22Rv1 (cell line): ENCODE data around the gene DRICH1.

ENCODE experiments used
- H3K27ac ChIP-seq: fragments of 450-650 bp; 2 replicates; pipeline ENCODE4 v1.5.1; 2017
- CTCF ChIP-seq: fragments of 450-650 bp; IDR thresholded peaks from 2 replicates; pipeline ENCODE4 v1.5.1; 2017; ENCODE audit warnings: mild to moderate bottlenecking
- ZFX ChIP-seq: fragments of 450-650 bp; IDR thresholded peaks from 2 replicates; pipeline ENCODE4 v1.6.1; 2017; ENCODE audit warnings: antibody characterized with exemption, borderline replicate concordance

DRICH1 gene

GRCh38 chr22:23570681-23571080 is 61.4 kb downstream of the DRICH1 start:
- TF ChIP-seq CTCF (no peak), ZFX (no peak)
- H3K27ac ChIP-seq, result no peak overlapping the region

DNA sequence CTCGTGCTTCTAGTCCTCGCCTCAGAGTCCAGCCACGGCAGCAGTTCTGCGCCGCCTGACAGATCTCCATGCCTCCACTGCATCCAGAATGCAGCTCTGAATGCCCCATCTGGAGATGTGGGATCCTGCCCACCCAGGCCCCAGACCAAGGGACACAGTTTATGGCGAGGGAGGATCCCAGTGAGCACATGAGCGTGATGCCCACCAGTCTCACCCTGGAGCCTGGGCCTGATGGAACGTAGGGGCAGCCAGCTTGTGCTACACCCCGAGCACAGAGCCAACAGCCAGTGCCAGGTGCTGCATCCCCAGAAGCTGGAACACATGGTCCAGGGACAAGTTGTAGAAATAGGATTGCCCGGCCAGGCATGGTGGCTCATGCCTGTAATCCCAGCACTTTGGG is 62.4 kb downstream of the DRICH1 start:
- no peak for TF ChIP-seq CTCF
- TF ChIP-seq ZFX, result no peak
- no peak overlapping the region for H3K27ac ChIP-seq

DNA sequence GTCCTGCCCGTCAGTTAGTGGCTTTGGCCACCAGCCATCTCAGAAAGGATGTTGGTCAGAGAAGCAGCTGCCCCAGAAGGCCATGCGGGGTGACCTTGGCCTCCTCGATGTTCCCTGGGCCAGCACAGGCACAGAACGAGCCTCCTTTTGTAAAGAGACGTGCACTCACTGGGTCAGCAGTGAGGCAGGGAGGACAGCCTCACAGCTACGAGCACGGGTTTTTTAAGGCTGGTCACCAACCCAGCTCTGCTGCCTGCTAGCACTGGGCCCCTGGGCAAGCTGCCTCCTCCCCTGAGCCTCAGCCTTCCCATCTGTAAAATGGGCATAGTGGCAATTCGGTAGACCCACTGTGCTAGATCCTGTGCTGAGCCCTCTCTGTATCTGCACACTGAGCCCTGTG is 62.8 kb downstream of the DRICH1 start:
- TF ChIP-seq ZFX, result no peak
- no peak for TF ChIP-seq CTCF
- H3K27ac ChIP-seq, result no peak overlapping the region

DNA sequence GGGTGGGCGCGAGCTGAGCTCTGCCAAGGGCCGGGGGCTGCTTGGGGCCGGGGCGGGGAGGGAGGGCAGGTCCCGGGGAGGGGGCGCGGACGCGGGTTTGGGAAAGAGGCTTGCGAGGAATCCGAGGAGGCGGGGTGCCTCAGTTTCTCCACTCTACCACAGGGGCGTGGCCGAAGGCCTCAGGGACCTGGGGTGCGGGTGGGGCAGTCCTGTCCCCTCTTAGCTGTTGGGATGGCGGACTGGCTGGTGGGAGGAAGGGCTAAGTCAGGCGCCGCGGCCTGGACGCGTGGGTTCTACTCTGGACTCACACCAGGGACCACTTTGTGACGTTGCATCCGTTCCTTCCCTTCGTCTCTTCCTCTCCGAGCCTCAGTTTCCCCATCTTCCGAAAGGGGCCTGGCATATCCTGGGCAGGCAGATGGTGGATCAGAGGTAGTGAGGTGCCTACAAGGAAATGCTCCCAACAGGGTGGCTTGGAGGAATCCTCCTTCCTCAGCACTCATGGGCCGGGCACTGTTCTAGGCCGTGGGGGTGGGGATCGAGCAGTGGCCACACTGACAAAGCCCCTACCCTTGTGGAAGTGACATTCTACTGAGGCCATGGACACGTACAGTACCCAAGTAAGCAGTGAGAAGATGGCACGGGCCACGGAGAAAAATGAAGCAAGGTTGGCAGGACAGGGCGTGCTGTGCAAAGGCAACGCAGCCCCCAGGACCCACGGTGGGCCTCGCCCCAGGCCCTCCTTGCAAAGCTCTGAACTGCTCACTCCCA is 65.2 kb downstream of the DRICH1 start:
- peak overlapping the region; percentile 64; the same call in 1 of the 2 replicates for H3K27ac ChIP-seq
- TF ChIP-seq CTCF, result no peak
- TF ChIP-seq ZFX, result no peak

- TF ChIP-seq CTCF (peak; percentile 3; the same call in 1 of the 2 replicates), ZFX (no peak)
- peak overlapping the region; percentile 64 for H3K27ac ChIP-seq
These were observed 66.0 kb downstream of the DRICH1 start for GRCh38 chr22:23565915-23566704.

DNA sequence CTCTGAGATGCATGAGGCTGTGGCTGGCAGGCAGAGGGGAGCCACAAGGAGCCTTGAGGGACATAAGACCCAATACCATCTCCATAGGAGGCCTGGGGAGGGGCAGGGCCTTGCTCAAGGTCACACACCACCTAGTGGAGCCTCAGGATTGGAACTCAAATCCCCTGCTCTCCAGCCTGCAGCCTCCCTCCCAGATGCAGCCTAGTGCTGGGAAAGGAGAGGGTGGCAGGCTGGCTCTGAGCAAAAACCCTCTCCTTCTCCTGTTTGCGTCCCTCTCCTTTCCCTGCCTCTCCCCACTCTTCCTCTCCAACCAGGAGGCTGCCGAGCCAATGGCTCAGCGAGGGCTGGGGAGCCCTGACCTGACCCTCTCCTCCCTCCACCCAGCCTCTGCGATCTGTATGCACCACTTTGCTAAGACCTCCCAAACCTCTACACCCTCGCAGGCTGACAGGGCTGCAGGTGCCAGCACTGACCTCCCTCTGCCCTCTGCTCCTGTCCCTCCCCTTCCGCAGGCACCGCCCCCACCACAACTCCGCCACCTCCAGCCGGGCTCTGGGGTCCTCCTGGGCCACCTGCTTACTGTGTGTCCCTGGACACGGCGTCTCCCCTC is 66.7 kb downstream of the DRICH1 start:
- peak overlapping the region; percentile 64 for H3K27ac ChIP-seq

More for the DNA sequence above, 66.7 kb downstream of the DRICH1 start:
- TF ChIP-seq CTCF, result peak; percentile 41
- TF ChIP-seq ZFX, result no peak
